ENCODE results near the gene SLC10A3. TPM values are rescaled to one million over a fixed set of nuclear protein-coding genes. Genes with fewer than 3 reads are reported as not detected.
A peak's percentile ranks its signal among the peaks of the same experiment; 100 is the strongest.

SLC10A3 gene
- total RNA-seq, 2 donors from 2014 or later: 26.7 to 55.5 TPM

- no peak for DNase-seq (ENCODE audit: low spot score)
- H3K27me3 ChIP-seq (replicated peaks; ENCODE audit: insufficient read depth): no peaks in the 10 kb centered on the region
- peaks cover 6 to 22% of the 10 kb centered on the region in 2 donors for H3K4me1 ChIP-seq (ENCODE audit: control insufficient read depth in 1 of 2, low read depth in 2 of 2)
- TF ChIP-seq CTCF (IDR thresholded peaks at IDR 0.05): no peak
- no peak for ATAC-seq (ENCODE audit: insufficient number of reproducible peaks, low FRiP score, low read depth)
- H3K36me3 ChIP-seq: peaks cover 18% of the 10 kb centered on the region
- H3K9me3 ChIP-seq: no peaks in the 10 kb centered on the region
- no peak overlapping the region for H3K4me3 ChIP-seq
- no peak overlapping the region for H3K27ac ChIP-seq
Observed at GRCh38 chrX:154446430-154446829, 44.0 kb downstream of the SLC10A3 start.

GRCh38 chrX:154445776-154446175 lies 44.7 kb downstream of the SLC10A3 start:
- H3K4me3 ChIP-seq: no peak overlapping the region
- no peak for DNase-seq (ENCODE audit: low spot score)
- H3K36me3 ChIP-seq: peaks cover 18% of the 10 kb centered on the region
- H3K9me3 ChIP-seq: no peaks in the 10 kb centered on the region
- peaks cover 6 to 22% of the 10 kb centered on the region in 2 donors for H3K4me1 ChIP-seq (ENCODE audit: control insufficient read depth in 1 of 2, low read depth in 2 of 2)
- H3K27me3 ChIP-seq (replicated peaks; ENCODE audit: insufficient read depth): no peaks in the 10 kb centered on the region
- no peak overlapping the region for H3K27ac ChIP-seq
- no peak for TF ChIP-seq CTCF (IDR thresholded peaks at IDR 0.05)
- ATAC-seq (ENCODE audit: insufficient number of reproducible peaks, low FRiP score, low read depth): no peak

- H3K4me1 ChIP-seq (ENCODE audit: control insufficient read depth in 1 of 2, low read depth in 2 of 2): peaks cover 6 to 22% of the 10 kb centered on the region in 2 donors
- no peak for ATAC-seq (ENCODE audit: insufficient number of reproducible peaks, low FRiP score, low read depth)
- no peak for DNase-seq (ENCODE audit: low spot score)
- no peak for TF ChIP-seq CTCF (IDR thresholded peaks at IDR 0.05)
- H3K36me3 ChIP-seq: peaks cover 10% of the 10 kb centered on the region
- H3K4me3 ChIP-seq: peak overlapping the region; percentile 78
- no peaks in the 10 kb centered on the region for H3K27me3 ChIP-seq (replicated peaks; ENCODE audit: insufficient read depth)
- H3K9me3 ChIP-seq: no peaks in the 10 kb centered on the region
- H3K27ac ChIP-seq: peak overlapping the region; percentile 38 to 71
Observed at GRCh38 chrX:154444755-154445246, 45.6 kb downstream of the SLC10A3 start.

GRCh38 chrX:154443992-154444754 lies 46.3 kb downstream of the SLC10A3 start, which contains the start of gene FAM50A:
TSS of gene FAM50A (plus strand) at chrX:154444141. CDS start at chrX:154444236, 95 bp downstream.
- Histone ChIP-seq H3K36me3 (peaks cover 8% of the 10 kb centered on the region), H3K4me3 (peak within 1 kb of the TSS; percentile 78), H3K9me3 (no peaks in the 10 kb centered on the region), H3K27me3 (replicated peaks; ENCODE audit: insufficient read depth) (no peaks in the 10 kb centered on the region), H3K4me1 (ENCODE audit: control insufficient read depth in 1 of 2, low read depth in 2 of 2) (peaks cover 6 to 23% of the 10 kb centered on the region in 2 donors), H3K27ac (peak within 1 kb of the TSS; percentile 66 to 77)
- DNase-seq (ENCODE audit: low spot score) (no peak), ATAC-seq (ENCODE audit: insufficient number of reproducible peaks, low FRiP score, low read depth) (no peak)
- no peak for TF ChIP-seq CTCF (IDR thresholded peaks at IDR 0.05)

GRCh38 chrX:154443479-154443910 lies 46.9 kb downstream of the SLC10A3 start:
- no peak for DNase-seq (ENCODE audit: low spot score)
- Histone ChIP-seq H3K9me3 (no peaks in the 10 kb centered on the region), H3K4me3 (peak overlapping the region; percentile 70), H3K36me3 (peaks cover 3% of the 10 kb centered on the region), H3K27me3 (replicated peaks; ENCODE audit: insufficient read depth) (no peaks in the 10 kb centered on the region), H3K27ac (peak overlapping the region; percentile 66 to 77), H3K4me1 (ENCODE audit: control insufficient read depth in 1 of 2, low read depth in 2 of 2) (peaks cover 6 to 30% of the 10 kb centered on the region in 2 donors)
- TF ChIP-seq CTCF (IDR thresholded peaks at IDR 0.05): no peak
- ATAC-seq (ENCODE audit: insufficient number of reproducible peaks, low FRiP score, low read depth): no peak

Measured in thoracic aorta (tissue), 2 donors.